HG02759 (cell line): ENCODE data around the gene RFX4.

Experiments used
- ATAC-seq: cut with Tn5 transposase; IDR thresholded peaks from one replicate; pipeline ENCODE4 v1.9.1; 2021; ENCODE audit warnings: mild to moderate bottlenecking, moderate library complexity; ENCODE audit not compliant: unreplicated experiment

Gene RFX4

DNA sequence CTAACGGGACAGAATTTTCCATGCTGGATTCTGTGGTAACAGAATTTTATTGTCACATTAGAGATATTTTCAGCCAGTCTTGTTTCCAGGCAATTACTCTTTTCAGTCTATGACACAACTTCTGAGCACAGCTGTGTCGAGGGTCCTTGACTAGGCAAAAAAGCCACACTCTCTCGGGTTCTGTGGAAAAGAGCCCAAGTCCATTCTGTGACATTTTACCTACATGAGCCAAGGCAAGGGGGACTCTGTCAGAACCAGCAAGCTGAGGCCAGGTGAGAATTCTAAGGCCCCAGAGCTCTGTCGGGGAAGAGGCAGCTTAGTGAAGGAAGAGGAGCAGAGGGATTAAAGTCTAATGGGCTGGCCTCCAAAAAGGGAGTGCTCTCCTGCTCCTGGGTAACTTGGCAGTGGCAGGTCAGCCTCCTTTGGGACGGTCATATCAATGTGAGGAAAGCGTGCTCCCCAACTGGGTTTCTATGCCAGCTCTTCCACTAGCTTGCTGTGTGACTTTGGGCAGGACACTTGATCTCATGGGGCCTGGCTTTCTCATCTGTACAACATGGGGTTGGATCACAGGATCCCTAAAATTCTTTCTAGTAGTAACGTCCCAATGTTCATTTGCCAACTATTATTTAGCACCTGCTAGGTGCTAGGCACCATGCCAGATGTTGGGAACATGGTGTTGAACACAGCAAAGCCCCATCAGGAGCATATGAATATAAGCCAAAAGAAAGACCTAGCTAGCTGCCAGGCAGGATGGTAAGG is 175.7 kb downstream of the RFX4 start:
- ATAC-seq: no peak

DNA sequence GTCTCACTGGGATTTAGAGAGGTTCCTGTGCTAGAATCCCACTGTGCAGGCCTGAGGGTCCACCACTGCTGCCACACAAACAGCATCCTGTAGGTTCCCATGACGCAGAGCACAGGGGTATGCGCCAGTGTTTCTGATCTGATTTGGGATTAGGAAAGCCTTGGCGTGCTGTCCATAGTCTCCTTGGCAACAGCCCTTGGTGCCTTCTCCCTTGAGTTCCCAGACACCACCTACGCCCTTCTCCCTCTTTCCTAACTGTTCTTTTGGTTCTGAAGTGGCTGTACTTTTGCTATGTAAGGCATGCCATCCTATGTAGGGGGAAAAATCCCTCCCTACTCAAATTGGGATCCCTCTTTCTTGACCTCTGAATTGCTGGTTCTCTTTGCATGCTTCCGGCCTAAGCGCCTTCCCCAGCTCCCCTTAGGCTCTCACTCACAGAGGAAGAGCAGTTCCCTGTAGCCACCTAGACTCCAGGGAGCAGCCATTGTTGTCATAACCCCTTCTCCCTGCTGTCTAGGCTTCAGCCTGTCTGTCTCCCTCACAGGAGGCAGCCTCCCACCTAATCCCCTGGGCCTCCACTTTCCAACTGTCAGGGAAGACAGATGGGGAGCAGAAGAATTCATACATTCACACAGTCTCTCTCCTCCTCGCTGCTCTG is 176.9 kb downstream of the RFX4 start:
- peak; percentile 41 for ATAC-seq

DNA sequence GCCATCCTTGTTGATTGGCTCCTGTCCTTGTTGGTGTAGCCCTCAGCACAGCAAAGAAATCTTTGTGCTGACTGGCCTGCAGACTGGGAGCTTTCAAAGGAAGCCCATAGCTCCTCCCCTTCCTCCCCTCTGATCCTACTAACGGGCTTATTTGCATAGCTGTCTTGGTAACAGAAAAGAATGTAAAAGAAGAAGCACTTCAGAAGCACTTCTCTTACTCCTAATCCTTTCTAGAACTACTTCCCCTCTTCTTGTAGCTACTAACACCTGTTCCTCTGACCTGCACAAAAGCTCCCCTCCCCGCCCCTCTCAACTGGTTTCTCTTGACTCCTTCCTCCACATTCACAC is 177.4 kb downstream of the RFX4 start:
- ATAC-seq: peak; percentile 96

DNA sequence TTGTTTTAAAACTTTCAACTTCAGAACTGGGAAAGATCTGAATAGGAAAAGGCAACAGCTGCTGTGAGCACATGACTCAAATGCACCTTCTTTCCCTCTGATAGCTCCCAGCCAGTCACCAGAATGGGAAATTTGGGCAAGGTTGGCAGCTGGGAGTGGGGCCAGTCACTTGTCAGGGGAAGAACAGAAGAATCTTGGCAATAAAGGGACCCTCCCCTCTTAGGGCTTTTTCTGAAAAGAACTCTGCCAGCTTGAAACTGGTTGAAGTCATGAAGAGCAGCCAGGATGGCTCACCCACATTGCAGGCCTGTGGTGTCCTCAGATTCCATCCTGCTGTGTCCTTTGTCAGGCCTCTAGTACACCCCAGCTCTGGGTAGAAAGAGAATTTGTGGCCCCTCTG is 181.4 kb downstream of the RFX4 start:
- ATAC-seq: no peak

DNA sequence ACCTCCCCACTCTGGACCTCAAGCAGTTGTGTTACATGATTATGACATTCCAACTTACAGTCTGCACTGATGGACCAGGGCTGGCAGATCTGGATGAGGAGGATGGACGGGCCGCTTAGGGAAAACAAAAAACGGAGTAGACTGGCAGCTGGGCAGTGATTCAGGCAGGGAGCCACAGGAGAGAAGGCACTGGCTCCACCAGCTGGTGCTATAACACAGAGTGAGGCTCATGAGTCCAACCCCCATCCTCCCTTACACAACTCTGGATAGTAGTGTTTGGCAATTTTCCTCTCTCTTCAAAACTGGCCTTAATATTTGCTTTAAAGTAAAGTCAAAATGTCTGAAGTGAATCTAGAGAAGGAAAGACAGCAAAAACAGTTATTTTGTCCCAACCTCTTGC is 181.9 kb downstream of the RFX4 start:
- ATAC-seq: no peak

DNA sequence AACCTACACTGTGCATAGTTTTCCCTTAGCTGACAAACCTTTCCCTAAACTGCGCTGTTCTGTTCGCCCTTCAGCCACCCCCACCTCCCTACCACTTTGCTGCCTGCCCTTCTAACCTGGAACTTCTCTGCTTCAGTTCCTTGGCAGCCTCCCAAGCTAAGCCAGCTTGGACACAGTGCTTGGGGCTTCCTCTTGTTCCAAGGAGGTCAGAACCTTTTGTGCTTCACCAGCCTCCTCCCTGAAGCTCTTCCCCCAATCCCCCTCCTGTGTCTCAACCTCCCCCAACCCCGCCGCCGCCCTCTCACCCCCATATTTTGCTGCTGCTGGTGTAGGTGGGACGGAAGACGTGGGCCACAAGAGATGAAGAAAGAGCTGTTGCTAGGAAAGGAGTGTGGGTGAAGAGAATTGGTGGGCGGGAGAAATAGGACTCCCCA is 183.6 kb downstream of the RFX4 start:
- no peak for ATAC-seq

DNA sequence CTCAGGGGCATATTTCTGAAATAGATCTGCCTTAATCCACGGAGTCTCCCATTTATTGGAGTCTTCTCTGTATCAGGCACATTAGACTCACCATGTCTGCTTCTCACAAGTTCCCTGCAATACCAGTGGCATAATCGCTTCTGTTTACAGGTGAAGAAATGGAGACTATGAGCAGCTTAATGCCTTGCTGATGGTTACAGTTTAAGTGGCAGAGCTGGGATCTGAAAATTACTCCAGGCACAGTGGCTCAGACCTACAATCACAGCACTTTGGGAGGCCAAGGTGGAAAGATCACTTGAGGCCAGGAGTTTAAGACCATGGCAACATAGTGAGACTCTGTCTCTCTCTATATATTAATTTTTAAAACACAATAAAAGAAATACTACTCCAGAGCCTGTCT is 184.4 kb downstream of the RFX4 start:
- no peak for ATAC-seq

DNA sequence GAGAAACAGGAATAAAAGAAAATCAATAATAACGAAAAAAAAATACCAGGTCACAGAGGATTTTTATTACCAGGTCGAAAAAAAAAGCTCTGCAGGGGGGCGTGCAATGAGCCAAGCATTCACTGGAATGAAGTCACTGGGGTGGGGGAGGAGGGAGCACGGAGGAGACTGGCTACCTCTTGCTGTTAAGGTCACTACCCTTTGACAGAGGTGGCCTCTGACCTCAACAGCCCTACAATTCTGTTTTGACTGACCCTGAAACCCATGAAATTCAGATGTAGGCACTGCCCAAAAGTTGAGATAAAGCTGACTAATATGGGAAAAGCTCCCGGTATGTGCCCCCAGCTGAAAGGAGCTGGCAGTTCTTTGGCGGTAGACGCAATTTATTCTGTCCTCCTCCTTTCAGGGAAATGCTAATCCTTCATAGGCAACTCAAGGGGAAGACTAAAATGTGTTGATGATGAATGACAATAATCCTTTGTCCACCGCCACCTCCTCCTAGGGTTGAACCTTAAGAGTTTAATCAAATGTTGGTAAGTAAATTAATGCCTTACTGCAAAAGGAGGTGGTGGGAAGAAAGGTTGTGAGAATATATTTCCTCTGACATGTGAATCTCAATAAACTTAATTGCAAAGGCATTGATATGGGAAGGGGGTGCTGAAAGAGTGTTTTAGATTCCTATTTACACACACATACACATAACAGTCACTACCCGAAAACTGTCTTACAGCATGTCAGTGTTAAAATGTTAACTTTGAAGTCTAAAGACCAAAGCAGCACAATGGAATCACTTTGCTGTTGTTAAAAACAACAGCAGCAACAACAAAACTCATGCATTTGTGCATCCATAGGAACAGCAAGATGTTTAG is 185.4 kb downstream of the RFX4 start:
- no peak for ATAC-seq

DNA sequence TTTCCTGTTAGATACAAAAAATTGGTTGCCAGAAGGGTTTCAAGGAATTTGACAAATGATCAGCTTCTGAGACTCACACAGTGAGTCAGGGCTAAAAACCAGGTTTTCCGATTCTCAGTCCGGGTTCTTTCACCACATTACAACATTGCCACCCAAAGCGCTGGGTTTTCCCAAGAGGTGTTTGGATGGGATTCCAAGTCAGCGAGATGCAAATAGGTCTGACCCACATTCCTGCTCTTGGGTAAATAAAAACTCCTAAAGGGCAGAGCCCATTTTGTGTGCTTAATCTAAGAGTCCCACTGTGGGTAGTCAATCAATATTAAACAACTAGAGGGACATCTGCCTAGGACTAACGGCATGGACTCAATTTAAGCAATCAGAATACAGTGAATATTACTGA is 186.3 kb downstream of the RFX4 start:
- ATAC-seq: no peak

DNA sequence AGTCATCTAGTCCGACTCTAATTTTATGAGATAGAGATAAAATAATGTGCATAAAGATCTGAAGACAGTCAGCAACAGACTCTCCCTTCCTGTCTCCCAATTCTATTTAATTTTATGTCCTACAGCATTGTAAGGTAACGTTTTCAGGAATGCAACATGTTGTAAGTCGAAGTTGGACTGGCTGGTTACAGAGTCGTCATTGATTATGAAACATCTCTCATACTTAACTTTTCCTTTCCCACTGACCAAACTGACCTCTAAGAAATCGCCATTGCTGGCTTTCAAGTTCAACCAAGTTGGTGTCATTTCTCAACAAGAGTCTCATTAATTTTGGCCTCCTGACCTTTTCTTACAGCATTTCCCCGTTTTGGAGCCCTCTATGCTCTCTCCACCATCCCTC is 186.7 kb downstream of the RFX4 start:
- ATAC-seq: no peak

DNA sequence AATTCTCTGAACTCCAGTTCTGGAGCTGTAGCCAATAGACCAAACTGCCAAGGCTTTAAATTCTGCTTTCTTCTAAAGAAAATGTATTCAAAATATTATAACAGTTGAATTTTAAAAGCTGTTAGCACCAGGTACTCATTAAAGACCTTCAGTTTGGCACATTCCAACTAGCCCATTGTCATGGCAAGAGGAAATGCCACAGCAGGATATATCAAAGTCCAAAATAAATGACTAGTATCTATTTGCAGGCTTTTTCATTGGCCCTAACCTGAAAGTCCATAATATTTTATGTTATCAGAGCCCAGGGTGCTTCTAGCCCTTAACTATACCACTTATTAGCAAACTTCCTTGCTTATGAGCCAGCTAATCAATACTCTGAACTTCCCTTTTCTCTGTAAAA is 188.6 kb downstream of the RFX4 start:
- no peak for ATAC-seq

DNA sequence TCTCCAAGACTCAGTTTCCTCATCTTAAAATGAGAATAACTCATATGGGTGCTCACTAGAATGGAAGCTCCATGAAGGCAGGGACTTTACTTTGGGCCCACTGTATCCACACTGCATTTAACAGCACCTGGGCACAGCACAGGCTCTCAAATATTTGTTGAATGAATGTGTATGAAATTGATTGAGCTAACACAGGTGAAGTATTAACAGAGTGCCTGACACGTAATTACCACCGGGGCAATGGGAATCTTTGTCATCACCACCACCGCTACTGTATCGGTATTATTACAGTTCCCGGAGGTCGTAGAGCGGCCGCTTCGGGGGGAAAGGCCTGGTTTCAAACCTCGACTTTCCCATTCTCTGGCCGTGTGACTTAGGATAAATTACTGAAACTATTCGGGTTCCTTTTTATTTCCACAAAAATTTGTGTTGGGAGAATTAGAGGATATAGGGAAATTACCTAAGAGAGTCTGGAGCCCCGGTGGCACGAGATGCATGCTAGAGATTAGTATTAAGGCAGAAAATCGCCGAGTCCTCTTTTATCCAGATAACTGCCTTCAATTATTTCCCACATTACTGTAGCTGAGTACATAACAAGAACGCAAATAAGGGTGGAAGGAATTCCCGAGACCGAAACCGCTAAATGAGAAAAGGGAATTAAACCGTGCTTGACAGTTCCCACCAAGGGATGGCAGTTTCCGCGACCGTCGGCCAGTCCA is 190.6 kb downstream of the RFX4 start:
- no peak for ATAC-seq

DNA sequence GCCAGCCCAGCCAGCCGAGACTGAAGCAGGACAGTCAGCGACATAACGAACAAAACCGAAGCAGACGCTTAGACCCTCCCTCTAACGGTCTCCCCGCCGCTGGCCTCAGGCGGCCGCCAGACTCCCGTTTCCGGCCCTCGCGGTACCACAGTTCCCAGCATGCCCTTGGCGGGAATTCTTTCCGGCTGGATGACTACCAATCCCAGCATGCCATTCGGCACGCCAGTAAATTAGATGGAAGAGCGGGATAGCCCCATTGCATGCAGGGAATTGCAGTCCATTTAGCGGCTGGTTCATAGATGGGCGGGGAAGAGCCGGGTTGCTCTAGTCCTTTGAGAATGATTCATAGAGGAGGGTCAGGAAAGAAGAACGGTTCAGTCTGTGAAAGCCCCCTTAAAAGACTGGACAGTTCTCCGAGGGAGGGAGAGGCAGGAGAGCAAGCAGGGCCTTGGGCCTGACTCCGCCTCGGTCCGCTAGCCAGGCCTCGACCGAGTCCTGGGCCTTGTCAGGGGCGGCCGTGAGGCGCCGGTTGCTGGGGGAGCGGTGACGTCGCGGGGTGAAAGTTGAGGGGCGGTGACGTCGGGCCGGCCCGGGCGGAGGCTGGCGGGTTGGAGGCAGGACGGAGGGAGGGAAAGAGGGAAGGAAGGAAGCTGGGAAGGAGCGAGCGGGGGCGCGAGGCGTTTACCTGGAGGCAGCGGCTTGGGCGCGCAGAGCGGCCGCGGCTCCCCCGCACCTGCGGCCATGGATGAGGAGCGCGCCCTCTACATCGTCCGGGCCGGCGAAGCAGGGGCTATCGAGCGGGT is 191.4 kb downstream of the RFX4 start, which contains the start of gene RIC8B:
RIC8B (plus strand) TSS at position 678 of the 803 bp plus-strand sequence; CDS start at position 742, 64 bp downstream.
- peak; percentile 86 for ATAC-seq

DNA sequence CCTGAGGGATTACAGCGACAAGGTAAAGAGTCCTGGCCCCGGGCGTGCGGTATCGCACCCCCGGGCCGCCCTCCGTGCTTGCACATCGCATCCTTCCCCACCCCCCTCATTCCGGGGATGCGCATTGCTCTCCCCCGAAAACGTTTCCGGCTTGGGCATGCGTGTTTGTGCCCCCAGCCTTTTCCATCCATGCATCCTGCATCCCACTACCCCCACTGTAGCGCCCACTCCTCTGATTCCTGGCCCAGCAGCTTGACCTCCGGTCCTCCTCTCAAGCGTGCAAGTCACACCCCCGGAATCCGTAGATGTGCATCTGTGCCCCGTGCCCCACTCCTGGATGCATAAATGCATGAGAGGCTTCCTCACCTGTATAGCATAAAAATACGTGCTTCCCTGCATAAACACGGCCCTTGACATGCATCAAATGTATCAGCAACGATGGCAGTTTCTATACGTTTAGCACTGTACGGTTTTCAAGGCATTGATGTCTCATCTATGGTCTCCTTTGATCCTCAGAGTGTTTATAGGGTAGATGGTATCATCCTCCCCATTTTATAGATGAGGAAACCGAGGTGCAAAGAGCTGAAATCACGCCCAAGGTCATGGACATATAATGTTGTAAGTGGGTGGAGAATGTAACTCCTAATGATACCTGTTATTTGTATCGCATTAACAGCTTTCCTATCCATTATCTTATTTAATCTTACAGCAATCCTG is 192.2 kb downstream of the RFX4 start:
- ATAC-seq: peak; percentile 9

DNA sequence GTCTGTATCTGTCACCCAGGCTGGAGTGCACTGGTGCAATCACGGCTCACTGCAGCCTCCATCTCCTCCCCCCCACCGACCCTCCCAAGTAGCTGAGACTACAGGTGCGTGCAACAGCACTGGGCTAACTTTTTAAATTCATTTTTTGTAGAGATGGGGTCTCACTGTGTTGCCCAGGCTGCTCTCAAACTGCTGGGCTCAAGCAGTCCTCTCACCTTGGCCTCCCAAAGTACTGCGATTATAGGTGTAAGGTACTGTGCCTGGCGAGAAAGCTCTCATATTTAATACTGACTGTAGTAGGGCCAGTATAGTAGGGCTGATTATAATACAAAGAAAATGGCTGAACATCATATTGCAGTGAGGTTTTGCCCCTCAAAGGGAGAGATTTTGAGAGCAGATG is 194.1 kb downstream of the RFX4 start:
- ATAC-seq: no peak

DNA sequence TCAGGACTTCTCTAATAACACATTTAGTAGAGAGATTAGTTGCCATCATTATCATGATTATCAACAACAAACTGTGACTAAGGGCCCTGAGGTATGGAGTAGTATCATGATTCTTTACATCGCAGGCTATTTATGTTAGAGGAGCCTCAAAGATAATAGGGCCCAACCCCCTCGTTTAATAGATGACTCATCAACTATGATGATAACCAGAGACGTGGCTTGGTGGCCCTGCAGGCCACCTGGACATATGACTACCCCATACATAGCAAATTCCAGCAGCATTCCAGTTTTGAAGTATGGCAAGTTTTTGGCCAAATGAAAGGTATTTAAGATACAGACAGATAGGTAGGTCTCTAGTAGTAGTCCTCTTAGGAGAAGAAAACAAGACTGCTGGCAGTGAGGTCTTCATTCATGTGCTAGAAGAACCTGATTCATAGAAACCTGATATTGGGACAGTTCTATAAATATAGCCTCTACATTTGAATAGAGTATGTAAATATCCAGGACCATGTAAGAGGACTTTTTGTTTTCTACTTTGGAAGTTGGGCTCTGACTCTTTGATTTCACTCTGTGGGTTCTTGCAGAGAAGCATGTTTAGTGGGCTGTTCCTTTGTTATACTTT is 197.3 kb downstream of the RFX4 start:
- no peak for ATAC-seq

DNA sequence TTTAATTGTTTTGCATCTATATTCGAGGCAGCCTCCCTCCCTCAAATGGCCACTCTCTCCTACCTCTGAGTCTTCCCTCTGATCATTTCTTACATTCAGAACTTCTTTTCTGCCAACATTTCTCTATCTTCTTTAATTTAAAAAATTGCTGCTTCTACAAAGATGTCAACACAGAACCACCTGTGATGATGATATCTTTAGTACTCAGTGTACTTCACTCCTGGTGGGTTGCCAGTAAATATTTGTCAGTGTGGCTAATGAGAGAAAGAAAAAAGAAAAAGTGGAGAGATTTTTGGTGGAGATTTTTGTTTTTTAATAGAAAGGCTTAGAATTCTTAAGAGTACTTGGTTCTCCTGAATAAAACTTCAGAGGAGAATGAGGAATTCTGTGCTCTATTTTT is 199.8 kb downstream of the RFX4 start:
- no peak for ATAC-seq

DNA sequence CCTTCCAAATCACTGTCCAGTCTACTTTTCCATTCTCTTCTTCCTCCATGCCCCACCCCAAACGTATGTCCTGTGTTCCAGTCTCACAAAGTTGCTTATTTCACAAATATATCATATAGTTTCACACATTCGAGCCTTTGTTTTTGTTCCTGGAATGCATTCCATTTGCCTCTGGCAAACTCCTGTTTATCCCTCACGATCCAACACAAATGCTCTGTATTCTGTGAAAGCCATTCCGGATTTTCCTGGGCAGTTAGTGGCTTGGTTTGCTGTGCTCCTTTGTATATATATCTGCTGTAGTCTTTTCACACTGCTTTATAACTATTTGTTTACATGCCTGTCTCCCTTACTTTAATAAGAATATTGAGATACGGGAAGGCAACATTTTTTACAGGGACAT is 200.7 kb downstream of the RFX4 start:
- no peak for ATAC-seq

DNA sequence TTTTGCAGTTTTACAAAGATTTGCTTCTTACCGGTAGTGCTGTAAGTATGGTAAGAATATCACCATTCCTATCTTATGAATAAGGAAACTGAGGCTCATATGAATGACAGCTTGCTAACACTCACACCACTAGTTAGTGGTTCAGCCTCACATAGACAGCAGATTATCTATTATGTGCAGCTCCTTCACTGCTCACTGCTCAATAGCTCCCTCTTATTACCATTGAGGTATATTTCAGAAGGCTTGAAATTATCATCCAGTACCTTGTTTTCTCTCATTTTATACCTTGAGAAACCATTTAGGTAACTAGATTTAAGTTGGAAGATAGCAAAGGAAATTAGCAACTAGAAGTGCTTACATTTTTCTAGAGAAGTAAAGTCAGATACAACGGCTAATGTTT is 207.2 kb downstream of the RFX4 start:
- no peak for ATAC-seq
